ENCODE results near the gene PLXNB2. TPM values are rescaled to one million over a fixed set of nuclear protein-coding genes. Genes with fewer than 3 reads are reported as not detected.

Gene PLXNB2
- total RNA-seq, 1 experiment from 2014 or later, result 236 TPM

- DNase-seq (ENCODE audit: low read depth, low spot score) (no peak), ATAC-seq (no peak)
- intact Hi-C loops (cut with micrococcal nuclease), result no loop called here
- Histone ChIP-seq H4K20me1 (ENCODE audit: insufficient read depth) (no peaks in the 10 kb centered on the region), H3K27ac (ENCODE audit: low read depth, low read length) (no peak overlapping the region), H3K4me2 (ENCODE audit: low read length) (peak overlapping the region; percentile 92; the same call in 1 of the 2 replicates), H3K36me3 (ENCODE audit: control insufficient read depth in 1 of 2, insufficient read depth in 2 of 2, low read length in 2 of 2) (peaks cover 7 to 27% of the 10 kb centered on the region in 2 experiments; a peak in 2 of 4 replicates), H3K79me2 (ENCODE audit: insufficient read depth, low read length) (peaks cover 90% of the 10 kb centered on the region), H3K9me3 (ENCODE audit: control insufficient read depth in 1 of 2, insufficient read depth in 1 of 2, low read depth in 1 of 2, low read length in 2 of 2) (no peaks in the 10 kb centered on the region), H3K9ac (ENCODE audit: low read length) (no peak overlapping the region), H3K4me3 (replicated peaks in 1 of 2; ENCODE audit: low read depth in 1 of 2, low read length in 2 of 2) (no peak overlapping the region), H3K9me2 (ENCODE audit: insufficient read depth) (no peaks in the 10 kb centered on the region), H2AFZ (ENCODE audit: low read depth, low read length, poor library complexity, severe bottlenecking) (no peak overlapping the region), H3K27me3 (ENCODE audit: insufficient read depth, low read length) (no peaks in the 10 kb centered on the region), H3K4me1 (ENCODE audit: control insufficient read depth in 1 of 2, insufficient read depth in 2 of 2, low read length in 2 of 2) (peaks cover 17 to 41% of the 10 kb centered on the region in 2 experiments)
- TF ChIP-seq SP1 (IDR thresholded peaks at IDR 0.05; ENCODE audit: low read depth) (no peak), CTCF (IDR thresholded peaks at IDR 0.05 in 2 of 3, conservative IDR thresholded peaks at IDR 0.05 in 1 of 3; ENCODE audit: borderline replicate concordance in 1 of 3, insufficient read depth in 1 of 3, low read depth in 2 of 3, low read length in 2 of 3) (no peak), RAD21 (IDR thresholded peaks at IDR 0.05; ENCODE audit: low read depth) (no peak), CBX3 (IDR thresholded peaks at IDR 0.05; ENCODE audit: low read depth) (no peak), FOSL1 (IDR thresholded peaks at IDR 0.05; ENCODE audit: low read depth) (no peak), EGR1 (IDR thresholded peaks at IDR 0.05; ENCODE audit: low read depth) (no peak), CEBPB (IDR thresholded peaks at IDR 0.05; ENCODE audit: low read depth) (no peak), JUND (IDR thresholded peaks at IDR 0.05) (no peak)
- TF ChIP-seq, protein P1, sequence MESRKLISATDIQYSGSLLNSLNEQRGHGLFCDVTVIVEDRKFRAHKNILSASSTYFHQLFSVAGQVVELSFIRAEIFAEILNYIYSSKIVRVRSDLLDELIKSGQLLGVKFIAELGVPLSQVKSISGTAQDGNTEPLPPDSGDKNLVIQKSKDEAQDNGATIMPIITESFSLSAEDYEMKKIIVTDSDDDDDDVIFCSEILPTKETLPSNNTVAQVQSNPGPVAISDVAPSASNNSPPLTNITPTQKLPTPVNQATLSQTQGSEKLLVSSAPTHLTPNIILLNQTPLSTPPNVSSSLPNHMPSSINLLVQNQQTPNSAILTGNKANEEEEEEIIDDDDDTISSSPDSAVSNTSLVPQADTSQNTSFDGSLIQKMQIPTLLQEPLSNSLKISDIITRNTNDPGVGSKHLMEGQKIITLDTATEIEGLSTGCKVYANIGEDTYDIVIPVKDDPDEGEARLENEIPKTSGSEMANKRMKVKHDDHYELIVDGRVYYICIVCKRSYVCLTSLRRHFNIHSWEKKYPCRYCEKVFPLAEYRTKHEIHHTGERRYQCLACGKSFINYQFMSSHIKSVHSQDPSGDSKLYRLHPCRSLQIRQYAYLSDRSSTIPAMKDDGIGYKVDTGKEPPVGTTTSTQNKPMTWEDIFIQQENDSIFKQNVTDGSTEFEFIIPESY (IDR thresholded peaks at IDR 0.05; ENCODE audit: extremely low read depth, insufficient replicate concordance, low read length), result no peak
- BruUV-seq (replicated peaks), result no TSS peak
- CTCF ChIA-PET, result interaction anchor here (0.7 kb wide), 1 partner anchor 310 kb away, joined by 5 read pairs; no protein-coding TSS in a partner anchor
- RAD21 ChIA-PET (ENCODE audit: low non-redundant PET in 1 of 2, low total read pairs in 2 of 2, uncharacterized antibody in 2 of 2, unreplicated experiment in 2 of 2), result no interaction called here
- POLR2A ChIA-PET, result no interaction called here
Measured at GRCh38 chr22:50242406-50242949, 65.0 kb downstream of the PLXNB2 start.
